KOPT-K1 (cell line): Measurements from ENCODE around the gene ECHS1.
"Not testable (repeated sequence)": the region's sequence is repeated elsewhere in the genome, so short reads cannot be mapped to it uniquely, and the experiment has no call there.

Source experiments
- H3K27ac ChIP-seq: fragments of 200-600 bp; sonication (generic); 2 replicates; pipeline ENCODE4 v1.5.1; 2016; ENCODE audit warnings: antibody characterized with exemption, mild to moderate bottlenecking, low read depth, low read length; ENCODE audit not compliant: poor library complexity, severe bottlenecking
- H3K36me3 ChIP-seq: fragments of 200-600 bp; sonication (generic); 2 replicates; pipeline ENCODE4 v1.5.1; 2017; ENCODE audit warnings: antibody characterized with exemption, mild to moderate bottlenecking, low read length, moderate library complexity; ENCODE audit not compliant: insufficient read depth
- H3K9me3 ChIP-seq: fragments of 200-600 bp; sonication (generic); 2 replicates; pipeline ENCODE4 v1.5.1; 2017; ENCODE audit warnings: antibody characterized with exemption, low read length, mild to moderate bottlenecking; ENCODE audit not compliant: insufficient read depth, poor library complexity, severe bottlenecking

Gene ECHS1

DNA sequence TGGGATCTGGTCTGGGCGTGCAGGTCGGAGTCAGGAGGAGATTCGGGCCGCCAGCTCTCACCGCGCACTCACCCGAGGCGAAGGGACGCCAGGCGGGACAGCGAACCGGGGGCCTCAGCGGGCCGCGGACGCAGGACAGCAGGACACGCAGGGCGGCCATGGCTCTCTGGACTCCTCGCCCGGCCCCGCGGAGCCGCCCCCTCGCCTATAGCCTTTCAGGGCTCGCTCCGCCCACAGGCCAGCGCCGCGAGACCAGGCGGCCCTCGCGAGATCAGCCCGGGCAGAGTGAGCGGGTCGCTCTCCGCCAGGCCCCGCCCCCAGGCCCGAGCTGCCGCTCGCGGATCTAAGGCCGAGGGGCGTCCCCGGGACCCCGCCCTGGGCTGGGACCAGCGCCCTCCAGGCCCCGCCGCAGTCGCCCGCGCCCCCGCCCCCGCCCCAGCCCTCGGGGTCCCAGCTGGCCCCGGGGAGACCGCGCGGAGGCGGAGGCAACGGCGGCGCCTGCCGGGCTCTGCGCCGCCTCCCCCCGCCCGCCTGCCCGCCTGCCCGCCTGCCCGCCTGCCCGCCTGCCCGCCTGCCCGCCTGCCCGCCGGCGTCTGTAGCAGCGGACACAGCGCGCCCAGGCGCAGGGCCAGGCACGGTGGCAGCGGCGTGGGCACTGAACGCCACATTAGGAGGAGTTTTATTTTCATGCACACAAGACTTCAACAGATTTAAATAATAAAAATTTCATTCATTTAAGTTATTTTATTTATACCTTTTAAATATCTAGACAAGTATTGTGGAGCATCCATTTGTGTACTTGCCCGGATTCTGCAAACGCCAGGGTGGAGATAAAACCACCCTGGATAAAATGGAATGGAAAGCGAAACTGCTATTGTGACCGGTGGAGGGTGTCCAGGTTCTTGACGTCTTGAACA lies at the start of gene ECHS1:
Gene ECHS1, minus strand, starts transcription at position 181 of the 917 bp plus-strand sequence. Its CDS starts 21 bp downstream, at position 160.
- Histone ChIP-seq H3K36me3 (peaks cover 19% of the 10 kb centered on the region), H3K27ac (peak within 1 kb of the TSS; percentile 57), H3K9me3 (no peaks in the 10 kb centered on the region)

- H3K27ac ChIP-seq, result no peak overlapping the region
- peaks cover 13% of the 10 kb centered on the region for H3K9me3 ChIP-seq
- H3K36me3 ChIP-seq, result peaks cover 49% of the 10 kb centered on the region; the same call in 1 of the 2 replicates
Measured at GRCh38 chr10:133422223-133422806, 49.2 kb upstream of the ECHS1 start.

DNA sequence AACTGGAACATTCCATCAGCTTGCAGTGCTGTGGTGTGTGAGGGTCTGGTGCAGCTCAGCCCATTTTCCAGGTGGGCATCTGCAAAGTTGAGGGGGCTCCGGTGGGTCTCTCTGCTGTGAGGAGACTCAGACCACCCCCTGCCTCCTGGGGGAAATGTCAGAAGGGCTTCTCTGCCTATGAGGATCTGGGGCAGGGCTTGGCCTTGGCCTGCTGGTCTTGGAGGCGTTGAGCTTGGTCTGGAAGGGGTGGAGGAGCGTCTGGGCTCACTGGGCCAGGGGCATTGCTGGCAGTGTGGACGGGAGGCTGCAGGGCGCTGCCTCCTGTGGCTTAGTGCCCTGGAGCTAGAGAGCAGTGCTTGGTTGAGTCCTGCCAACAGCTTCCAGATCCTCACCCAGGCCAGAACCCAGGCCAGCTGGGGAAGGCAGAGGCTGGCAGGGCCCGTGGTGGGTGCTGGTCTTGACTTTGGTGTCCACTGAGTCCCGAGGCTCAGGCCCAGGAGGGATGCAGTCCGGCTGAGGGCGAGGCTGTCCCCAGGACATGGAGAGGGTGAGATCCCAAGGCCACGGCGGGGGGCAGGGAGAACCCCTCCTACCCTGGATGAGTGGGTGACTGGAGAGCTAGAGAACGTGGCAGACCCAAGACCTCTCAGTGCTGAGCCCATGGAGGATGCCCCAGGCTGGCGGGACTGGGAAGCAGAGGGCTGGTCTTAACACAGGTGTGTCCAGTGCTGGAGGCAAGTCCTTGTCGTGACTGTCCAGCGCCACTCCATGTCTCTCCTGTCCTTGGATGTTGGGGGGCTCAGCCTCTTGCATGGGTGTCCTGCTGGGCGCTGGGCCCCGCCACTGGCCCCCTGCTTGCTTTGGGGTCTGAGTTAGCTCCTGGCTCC lies 48.4 kb upstream of the ECHS1 start:
- Histone ChIP-seq H3K9me3 (peaks cover 13% of the 10 kb centered on the region), H3K36me3 (peaks cover 49% of the 10 kb centered on the region; the same call in 1 of the 2 replicates), H3K27ac (no peak overlapping the region)

GRCh38 chr10:133420579-133420978 lies 47.4 kb upstream of the ECHS1 start:
- peaks cover 18% of the 10 kb centered on the region for H3K9me3 ChIP-seq
- H3K27ac ChIP-seq, result no peak overlapping the region
- H3K36me3 ChIP-seq, result peaks cover 55% of the 10 kb centered on the region

DNA sequence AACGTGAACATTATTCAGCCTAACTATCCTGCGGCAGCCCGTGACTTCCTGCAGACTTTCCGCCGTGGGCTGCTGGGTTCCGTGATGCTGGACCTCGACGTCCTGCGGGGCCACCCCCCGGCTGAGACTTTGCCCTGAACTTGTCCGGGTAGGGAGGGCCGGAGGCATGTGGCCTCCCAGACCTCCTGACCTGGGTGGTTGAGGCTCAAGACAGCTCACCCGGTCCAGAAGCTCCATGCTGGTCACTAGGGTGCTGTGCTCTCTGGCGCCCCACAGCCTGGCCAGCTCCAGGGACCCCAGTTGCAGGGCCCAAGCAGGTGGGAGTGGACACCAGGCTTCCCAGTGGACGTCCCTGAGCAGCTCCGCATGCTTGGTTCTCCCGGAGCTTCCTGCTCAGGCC lies 46.9 kb upstream of the ECHS1 start:
- H3K36me3 ChIP-seq, result peaks cover 60% of the 10 kb centered on the region
- H3K9me3 ChIP-seq, result peaks cover 24% of the 10 kb centered on the region
- H3K27ac ChIP-seq, result no peak overlapping the region

- H3K27ac ChIP-seq, result no peak overlapping the region
- H3K36me3 ChIP-seq, result peaks cover 63% of the 10 kb centered on the region
- peaks cover 26% of the 10 kb centered on the region for H3K9me3 ChIP-seq
Measured at GRCh38 chr10:133419211-133419950, 46.2 kb upstream of the ECHS1 start.

- Histone ChIP-seq H3K9me3 (peaks cover 31% of the 10 kb centered on the region), H3K27ac (no peak overlapping the region), H3K36me3 (peaks cover 67% of the 10 kb centered on the region)
Measured at GRCh38 chr10:133418289-133418993, 45.3 kb upstream of the ECHS1 start.

DNA sequence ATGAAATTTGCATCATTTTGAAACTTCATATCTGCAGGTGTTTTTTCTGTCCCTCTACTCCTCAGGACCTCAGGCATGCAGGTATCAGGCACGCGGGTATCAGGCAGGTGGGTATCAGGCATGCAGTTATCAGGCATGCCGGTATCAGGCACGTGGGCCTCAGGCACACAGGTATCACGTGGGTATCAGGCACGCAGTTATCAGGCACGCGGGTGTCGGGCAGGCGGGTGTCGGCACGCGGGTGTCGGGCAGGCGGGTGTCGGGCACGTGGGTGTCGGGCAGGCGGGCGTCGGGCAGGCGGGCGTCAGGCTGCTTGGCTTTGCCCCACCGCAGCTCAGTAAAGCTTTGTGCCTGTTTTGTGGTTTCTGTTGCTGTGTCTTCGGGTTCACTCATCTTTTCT lies 42.6 kb upstream of the ECHS1 start:
- peaks cover 76% of the 10 kb centered on the region for H3K36me3 ChIP-seq
- no peak overlapping the region for H3K27ac ChIP-seq
- H3K9me3 ChIP-seq, result peaks cover 45% of the 10 kb centered on the region

DNA sequence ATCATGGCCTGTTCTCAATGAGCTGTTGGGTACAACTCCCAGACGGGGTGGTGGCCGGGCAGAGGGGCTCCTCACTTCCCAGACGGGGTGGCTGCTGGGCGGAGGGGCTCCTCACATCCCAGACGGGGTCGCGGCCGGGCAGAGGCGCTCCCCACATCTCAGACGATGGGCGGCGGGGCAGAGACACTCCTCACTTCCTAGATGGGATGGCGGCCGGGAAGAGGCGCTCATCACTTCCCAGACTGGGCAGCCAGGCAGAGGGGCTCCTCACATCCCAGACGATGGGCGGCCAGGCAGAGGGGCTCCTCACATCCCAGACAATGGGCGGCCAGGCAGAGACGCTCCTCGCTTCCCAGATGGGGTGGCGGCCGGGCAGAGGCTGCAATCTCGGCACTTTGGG lies 41.2 kb upstream of the ECHS1 start:
- peaks cover 59% of the 10 kb centered on the region for H3K9me3 ChIP-seq
- H3K36me3 ChIP-seq, result peaks cover 76% of the 10 kb centered on the region

GRCh38 chr10:133412381-133412711 lies 39.2 kb upstream of the ECHS1 start:
- Histone ChIP-seq H3K36me3 (peaks cover 79% of the 10 kb centered on the region), H3K9me3 (peaks cover 75% of the 10 kb centered on the region), H3K27ac (no peak overlapping the region)

More for the DNA sequence above, 41.2 kb upstream of the ECHS1 start:
- H3K27ac ChIP-seq, result not testable (repeated sequence)

GRCh38 chr10:133411523-133412380 lies 38.6 kb upstream of the ECHS1 start:
- Histone ChIP-seq H3K36me3 (peaks cover 85% of the 10 kb centered on the region), H3K9me3 (peaks cover 80% of the 10 kb centered on the region), H3K27ac (no peak overlapping the region)

DNA sequence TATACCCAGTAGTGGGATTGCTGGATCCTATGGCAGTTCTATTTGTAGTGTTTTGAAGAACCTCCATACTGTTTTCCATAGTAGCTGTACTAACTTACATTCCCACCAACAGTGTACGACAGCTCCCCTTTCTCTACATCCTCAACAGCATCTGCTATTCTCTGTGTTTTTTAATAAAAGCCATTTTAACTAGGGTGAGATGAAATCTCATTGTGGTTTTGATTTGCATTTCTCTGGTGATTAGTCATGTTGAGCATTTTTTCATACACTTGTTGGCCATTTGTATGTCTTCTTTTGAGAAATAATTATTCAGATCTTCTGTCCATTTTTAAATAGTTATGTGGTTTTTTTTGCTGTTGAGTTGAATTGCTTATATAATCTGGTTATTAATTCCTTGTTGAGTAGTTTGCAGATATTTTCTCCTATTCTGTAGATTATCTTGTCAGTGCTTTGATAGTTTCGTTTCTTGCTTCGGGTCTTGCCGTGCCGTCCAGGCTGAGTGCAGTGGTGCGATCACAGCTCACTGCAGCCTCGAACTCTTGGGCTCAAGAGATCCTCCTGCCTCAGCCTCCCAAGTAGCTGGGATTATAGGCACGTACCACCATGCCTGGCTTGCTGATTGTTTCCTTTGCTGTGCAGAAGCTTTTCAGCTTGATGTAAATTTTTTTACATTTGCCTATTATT lies 32.8 kb upstream of the ECHS1 start:
- Histone ChIP-seq H3K36me3 (peaks cover 98% of the 10 kb centered on the region), H3K27ac (no peak overlapping the region), H3K9me3 (peaks cover 39% of the 10 kb centered on the region)

DNA sequence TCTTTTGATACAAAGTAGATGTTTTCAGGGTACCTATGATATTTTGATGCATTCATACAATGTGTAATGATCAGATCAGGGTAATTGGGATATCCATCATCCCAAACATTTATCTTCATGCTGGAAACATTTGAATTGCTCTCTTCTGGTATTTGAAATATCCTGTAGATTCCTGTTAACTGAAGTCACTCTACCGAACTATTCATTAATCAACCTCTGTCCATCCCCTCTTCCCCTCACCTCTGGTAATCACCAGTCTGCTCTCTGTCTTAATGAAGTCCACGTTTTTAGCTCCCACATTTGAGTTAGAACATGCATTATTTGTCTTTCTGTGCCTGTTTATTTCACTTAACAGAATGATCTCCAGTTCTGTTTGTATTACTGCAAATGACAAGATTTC lies 32.1 kb upstream of the ECHS1 start:
- peaks cover 98% of the 10 kb centered on the region for H3K36me3 ChIP-seq

More for the DNA sequence above, 32.1 kb upstream of the ECHS1 start:
- no peak overlapping the region for H3K27ac ChIP-seq
- peaks cover 31% of the 10 kb centered on the region for H3K9me3 ChIP-seq
